Stimulated activated CD8-positive, alpha-beta memory T cell treated with anti-CD3 and anti-CD28 coated beads, Interleukin-12 subunit alpha, Interleukin-12 subunit beta, amount 100 ng/mL, for 24 hours (primary cell): Measurements from ENCODE around the gene PPP2R5A.
"Not testable (repeated sequence)": the region's sequence is repeated elsewhere in the genome, so short reads cannot be mapped to it uniquely, and the experiment has no call there.

Experiments
- DNase-seq: peaks from one replicate; pipeline ENCODE4 v3.0.0-alpha.2; 2020; ENCODE audit errors: extremely low read depth

The PPP2R5A gene

DNA sequence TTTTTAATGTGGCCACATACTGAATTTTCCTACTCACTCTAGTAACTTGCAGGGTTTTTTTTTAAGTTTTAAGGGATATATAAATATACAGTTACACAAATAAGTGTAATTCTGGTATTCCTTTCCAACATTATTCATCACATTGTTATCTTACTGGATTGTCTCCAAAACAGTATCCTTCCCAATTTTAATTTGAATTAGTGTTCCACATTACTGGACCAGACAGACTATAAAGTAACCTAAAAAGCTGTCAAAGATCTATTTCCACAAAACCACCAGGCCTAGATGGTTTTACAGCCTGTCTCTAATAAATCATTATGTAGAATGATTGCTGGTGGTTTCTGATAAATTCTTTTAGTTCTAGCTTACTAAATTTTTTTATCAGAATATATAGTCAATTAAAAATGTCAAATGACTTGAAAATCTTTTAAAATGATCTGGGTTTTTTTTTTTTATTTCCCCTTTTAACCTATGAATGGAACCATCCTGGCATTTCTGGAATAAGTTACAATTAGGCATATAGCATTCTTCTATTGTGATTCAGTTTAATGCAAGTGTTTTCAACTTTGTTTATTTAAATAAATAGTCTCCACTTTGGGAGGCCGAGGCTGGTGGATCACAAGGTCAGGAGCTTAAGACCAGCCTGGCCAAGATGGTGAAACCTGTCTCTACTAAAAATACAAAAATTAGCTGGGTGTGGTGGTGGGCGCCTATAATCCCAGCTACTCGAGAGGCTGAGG is 70.2 kb downstream of the PPP2R5A start:
- no peak for DNase-seq

DNA sequence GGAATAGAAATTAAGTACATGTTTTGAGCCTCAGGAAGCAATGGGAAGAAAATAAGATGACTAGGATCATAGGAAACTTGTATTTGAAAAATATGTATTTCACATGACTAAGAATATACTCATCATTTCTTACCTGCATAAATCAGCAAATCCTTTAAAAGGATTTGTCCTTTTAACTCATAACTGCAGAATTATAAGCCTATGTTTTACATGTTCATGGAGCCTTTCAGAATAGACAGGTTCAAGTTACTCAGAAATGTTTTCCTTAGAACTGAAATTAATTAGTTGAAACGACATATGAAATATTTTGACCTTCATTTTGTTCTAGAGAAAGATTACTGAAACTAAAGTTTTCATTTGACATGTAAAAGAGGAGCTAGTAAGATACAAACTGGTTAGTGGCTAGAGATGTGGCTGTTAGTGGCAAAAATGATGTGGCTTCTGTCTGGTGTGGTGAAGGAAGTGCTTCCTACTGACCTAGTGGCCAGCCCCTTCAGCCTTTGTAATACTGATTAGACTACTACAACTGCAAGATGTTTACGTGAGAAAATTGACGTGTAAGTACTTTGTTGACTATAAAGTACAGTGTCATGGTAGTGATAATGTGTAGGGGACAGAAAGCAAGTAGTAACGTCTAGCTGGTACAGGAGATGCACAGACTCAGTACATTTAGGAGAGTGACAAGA is 74.7 kb downstream of the PPP2R5A start:
- DNase-seq: no peak

GRCh38 chr1:212364985-212365384 is 79.8 kb downstream of the PPP2R5A start:
- DNase-seq: no peak

- no peak for DNase-seq
Measured at GRCh38 chr1:212366901-212367300, 81.7 kb downstream of the PPP2R5A start.

GRCh38 chr1:212367474-212368072 is 82.4 kb downstream of the PPP2R5A start:
- DNase-seq: no peak

DNA sequence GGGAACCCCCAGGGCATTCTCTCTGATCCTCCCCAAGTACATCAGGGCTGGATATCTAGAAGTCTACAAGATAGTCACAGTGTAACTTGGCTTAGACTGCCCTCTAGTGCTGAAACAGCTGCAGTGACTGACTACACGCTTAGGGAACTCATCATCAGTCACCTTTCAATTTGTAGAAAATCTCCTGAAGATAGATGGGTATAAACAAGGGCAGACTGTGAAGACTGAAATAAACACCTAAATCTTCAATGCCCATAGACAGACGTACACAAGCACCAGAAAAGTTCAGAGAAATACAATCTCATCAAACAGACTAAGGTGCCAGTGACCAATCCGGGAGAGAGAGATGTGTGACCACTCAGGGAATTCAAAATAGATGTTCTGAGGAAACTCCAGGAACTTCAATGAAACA is 82.9 kb downstream of the PPP2R5A start:
- no peak for DNase-seq

DNA sequence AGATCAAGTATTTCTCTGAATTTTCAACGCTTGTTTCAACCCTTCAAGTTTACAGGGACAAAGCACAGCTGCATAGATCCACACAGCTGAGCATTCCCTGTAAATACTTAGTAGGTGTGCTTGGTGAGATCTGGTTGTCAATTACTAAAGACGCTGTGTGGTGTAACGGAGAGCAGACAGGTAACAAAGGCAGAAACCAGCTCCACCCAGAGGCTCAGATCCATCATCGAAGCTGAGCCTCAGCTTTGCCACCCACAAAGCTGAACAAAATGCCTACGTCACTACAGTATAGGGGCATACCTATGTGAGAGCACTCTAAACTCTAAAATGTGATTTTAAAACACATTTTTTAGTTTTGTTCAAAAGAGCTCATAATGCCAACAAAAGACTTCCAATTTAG is 90.8 kb downstream of the PPP2R5A start:
- DNase-seq: no peak

DNA sequence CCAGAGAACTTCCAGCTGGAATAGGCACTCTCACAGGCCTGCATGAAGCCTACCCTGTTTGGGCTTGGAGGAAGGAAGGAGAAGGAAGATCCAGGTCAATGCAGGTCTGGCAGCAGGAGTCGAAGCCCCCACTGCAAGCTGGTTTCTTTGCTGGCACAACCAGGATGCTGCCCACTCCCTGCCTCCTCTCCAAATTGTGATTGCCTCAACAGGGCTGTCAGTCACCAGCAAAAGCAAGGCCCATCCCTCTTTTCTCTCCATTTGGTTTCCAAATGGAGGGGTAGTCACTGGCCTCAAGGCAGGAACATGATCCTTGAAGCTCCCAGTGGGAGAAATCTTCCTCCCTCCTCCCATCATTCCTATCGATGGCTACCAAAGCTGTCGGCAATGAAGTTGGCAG is 92.4 kb downstream of the PPP2R5A start:
- DNase-seq: no peak

- DNase-seq: no peak
Measured at GRCh38 chr1:212379366-212379765, 94.2 kb downstream of the PPP2R5A start.

DNA sequence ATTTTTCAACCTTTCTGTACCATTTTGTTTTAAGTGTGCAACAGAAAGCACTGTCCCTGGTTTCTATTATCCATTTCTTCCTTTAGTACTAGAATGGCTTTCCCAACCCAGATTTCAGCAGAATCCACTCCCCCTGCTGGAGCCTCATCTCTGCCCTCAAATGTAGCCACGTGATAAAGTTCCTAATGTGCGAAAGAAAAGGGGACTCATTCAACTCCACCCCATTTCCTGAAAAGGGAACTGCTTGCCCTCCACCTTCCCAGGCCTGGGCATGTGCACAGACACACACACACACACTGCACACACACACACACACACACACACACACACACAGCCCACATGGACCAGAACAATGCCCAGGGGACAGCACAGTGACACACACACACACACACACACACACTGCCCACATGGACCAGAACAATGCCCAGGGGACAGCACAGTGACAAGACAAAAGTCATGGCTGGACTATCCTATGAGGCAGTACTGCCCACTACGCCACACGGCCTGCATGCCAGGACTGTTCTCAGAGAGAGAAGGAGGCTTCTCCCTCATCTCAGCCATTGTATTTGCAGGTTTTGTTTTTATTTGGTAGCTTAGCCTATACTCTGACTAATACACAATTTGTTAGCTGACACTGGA is 96.3 kb downstream of the PPP2R5A start:
- no peak for DNase-seq

DNA sequence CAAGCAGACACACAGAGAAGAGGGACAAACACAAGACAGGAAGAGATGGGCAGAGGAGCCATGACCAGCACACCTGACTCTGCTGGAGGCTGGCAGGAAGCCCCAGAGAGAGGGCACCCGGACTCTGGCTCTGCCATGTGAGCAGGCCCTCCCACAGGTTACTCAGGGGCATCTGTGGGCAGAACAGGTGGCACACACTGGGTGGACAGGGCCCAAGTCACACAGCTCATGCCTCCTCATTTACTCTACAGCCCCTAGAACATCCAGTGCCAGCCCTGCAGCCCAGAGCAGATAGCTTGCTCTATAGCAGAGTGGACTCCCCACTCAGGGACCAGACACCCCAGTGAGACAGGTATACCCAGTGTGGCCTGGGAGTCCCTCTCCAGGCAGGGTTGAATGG is 100.8 kb downstream of the PPP2R5A start:
- no peak for DNase-seq

- DNase-seq: no peak
Measured at GRCh38 chr1:212388985-212389716, 103.9 kb downstream of the PPP2R5A start.

DNA sequence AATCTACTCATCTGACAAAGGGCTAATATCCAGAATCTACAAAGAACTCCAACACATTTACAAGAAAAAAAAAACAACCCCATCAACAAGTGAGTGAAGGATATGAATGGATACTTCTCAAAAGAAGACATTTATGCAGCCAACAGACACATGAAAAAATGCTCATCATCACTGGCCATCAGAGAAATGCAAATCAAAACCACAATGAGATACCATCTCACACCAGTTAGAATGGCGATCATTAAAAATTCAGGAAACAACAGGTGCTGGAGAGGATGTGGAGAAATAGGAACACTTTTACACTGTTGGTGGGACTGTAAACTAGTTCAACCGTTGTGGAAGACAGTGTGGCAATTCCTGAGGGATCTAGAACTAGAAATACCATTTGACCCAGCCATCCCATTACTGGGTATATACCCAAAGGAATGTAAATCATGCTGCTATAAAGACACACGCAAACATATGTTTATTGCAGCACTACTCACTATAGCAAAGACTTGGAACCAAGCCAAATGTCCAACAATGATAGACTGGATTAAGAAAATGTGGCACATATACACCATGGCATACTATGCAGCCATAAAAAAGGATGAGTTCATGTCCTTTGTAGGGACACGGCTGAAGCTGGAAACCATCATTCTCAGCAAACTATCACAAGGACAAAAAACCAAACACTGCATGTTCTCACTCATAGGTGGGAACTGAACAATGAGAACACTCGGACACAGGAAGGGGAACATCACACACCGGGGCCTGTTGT is 110.6 kb downstream of the PPP2R5A start:
- not testable (repeated sequence) for DNase-seq

DNA sequence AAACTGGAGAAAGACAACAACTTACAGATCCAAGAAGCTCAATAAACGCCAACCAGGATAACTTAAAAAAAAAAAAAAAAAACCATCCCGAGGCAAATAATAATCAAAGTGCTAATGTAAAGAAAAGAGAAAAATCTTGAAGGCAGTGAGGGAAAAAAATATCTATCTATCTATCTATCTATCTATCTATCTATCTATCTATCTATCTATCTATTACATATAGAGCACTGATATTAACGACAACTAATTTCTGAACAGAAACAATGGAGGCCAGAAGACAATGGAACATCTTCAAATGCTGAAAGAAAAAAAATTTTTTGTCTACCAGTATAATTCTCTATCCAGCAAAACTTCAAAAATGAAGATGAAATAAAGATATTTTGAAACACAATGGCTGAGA is 111.4 kb downstream of the PPP2R5A start:
- DNase-seq: no peak

GRCh38 chr1:212397171-212397570 is 112.0 kb downstream of the PPP2R5A start:
- no peak for DNase-seq

DNA sequence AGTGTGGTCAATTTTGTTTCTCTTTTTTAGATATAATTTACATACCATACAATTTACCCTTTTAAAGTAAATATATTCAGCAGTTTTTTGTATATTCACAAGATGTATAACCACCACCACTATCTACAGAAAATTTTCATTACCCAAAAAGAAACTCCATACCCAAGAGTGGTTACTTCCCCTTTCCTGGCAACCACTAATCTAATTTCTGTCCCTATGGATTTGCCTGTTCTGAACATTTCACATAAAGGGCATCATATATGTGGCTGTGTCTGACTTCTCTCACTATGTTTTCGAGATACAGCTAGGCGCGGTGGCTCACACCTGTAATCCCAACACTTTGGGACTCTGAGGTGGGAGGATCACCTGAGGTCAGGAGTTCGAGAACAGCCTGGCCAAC is 115.8 kb downstream of the PPP2R5A start:
- no peak for DNase-seq

- DNase-seq: no peak
Measured at GRCh38 chr1:212401838-212402582, 116.8 kb downstream of the PPP2R5A start.

GRCh38 chr1:212402666-212403321 is 117.6 kb downstream of the PPP2R5A start:
- DNase-seq: no peak

DNA sequence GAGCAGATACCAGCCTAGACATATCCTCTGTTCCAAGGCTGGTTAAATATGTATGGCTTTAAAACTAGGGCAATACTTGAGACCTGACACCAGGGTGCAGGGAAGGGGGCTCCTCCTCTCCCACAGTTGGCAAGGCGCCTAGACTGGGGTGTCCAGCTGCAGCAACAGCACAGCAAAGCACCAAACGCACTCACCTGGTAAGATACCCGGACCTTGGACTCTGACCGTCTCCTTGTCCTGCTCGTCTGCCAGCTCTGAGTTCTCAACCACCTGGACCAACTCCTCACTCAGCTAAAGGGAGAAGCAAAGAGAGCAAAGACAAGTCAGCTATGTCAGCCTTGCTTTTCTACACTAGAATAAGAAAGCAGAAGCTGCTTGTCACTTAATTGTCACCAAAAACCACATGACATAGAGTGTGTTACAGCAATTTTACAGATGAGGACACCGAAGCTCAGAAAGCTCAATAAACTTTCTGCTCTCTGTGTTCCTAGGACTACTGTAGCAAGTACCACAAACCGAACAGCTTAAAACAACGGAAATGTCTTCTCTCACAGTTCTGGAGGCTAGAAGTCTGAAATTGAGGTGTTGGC is 125.1 kb downstream of the PPP2R5A start:
- DNase-seq: no peak
